ENCODE measurements around the gene GRK5.

GRK5 gene

DNA sequence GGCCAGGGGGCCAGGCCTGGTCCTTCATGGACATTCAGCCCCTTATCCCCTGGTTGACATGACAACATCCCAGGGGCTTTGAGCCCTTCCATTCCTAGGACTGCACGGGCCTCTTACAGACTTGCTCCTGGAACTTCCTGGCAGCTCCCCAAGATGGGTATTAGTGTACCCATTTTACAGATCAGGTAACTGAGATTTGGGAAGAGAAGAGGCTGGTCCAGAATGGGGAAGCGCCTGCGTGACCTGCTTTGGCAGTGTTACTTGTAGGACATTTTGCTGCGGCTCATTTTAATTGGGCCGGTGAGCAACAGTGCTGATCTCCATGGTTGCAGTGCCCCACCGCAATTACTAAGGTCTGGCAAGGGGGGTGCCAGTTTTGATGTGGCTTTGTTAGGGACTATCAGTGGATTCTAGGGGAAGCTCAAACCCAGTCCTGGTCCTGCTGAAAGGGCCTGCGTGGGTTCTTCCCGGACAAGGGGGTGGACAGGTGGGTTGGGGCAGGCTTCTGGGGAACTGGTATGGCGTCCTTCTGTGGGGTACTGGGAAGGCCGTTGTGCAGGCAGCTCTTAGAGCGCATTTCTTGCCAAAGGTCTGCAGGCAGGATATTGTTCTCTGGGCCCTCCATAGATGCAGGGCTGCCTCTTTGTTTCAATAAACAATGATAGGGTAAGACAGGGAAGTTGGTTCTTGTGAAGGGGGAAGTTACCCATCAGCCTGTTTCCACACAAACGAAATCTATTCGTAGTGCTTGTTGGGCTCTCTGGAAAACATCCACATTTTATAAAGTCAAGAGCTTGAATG, 197.5 kb downstream of the GRK5 start:
- Histone ChIP-seq H3K36me3 (ENCODE audit: insufficient read depth, low read length) (no peaks in the 10 kb centered on the region; the same call in 1 of the 2 replicates), H3K4me1 (ENCODE audit: insufficient read depth, low read length, poor library complexity, severe bottlenecking) (peaks cover 6% of the 10 kb centered on the region), H3K9ac (ENCODE audit: low read depth, low read length, poor library complexity, severe bottlenecking) (no peak overlapping the region), H3K27me3 (ENCODE audit: insufficient read depth, low read length, poor library complexity, severe bottlenecking) (no peaks in the 10 kb centered on the region), H2AFZ (ENCODE audit: low read length) (no peak overlapping the region), H3K9me3 (ENCODE audit: insufficient read depth, low read depth, low read length) (no peaks in the 10 kb centered on the region), H3K9me2 (replicated peaks; ENCODE audit: low read depth, low read length) (no peaks in the 10 kb centered on the region), H3K4me3 (ENCODE audit: low read length, poor library complexity, severe bottlenecking) (no peak overlapping the region), H4K20me1 (ENCODE audit: insufficient read depth, low read length, poor library complexity, severe bottlenecking) (no peaks in the 10 kb centered on the region), H3K4me2 (ENCODE audit: low read depth, low read length, poor library complexity, severe bottlenecking) (no peak overlapping the region), H3K79me2 (ENCODE audit: insufficient read depth, low read length) (no peaks in the 10 kb centered on the region), H3F3A (ENCODE audit: low read depth) (no peaks in the 10 kb centered on the region)
- TF ChIP-seq, protein P1, sequence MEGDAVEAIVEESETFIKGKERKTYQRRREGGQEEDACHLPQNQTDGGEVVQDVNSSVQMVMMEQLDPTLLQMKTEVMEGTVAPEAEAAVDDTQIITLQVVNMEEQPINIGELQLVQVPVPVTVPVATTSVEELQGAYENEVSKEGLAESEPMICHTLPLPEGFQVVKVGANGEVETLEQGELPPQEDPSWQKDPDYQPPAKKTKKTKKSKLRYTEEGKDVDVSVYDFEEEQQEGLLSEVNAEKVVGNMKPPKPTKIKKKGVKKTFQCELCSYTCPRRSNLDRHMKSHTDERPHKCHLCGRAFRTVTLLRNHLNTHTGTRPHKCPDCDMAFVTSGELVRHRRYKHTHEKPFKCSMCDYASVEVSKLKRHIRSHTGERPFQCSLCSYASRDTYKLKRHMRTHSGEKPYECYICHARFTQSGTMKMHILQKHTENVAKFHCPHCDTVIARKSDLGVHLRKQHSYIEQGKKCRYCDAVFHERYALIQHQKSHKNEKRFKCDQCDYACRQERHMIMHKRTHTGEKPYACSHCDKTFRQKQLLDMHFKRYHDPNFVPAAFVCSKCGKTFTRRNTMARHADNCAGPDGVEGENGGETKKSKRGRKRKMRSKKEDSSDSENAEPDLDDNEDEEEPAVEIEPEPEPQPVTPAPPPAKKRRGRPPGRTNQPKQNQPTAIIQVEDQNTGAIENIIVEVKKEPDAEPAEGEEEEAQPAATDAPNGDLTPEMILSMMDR (conservative IDR thresholded peaks at IDR 0.05; ENCODE audit: low read length), result no peak
- TF ChIP-seq EZH2phosphoT487 (IDR thresholded peaks at IDR 0.05; ENCODE audit: borderline replicate concordance), result no peak

GRCh38 chr10:119405520-119405807, 198.1 kb downstream of the GRK5 start:
- H3K9me2 ChIP-seq (replicated peaks; ENCODE audit: low read depth, low read length), result no peaks in the 10 kb centered on the region
- peaks cover 6% of the 10 kb centered on the region for H3K4me1 ChIP-seq (ENCODE audit: insufficient read depth, low read length, poor library complexity, severe bottlenecking)
- no peaks in the 10 kb centered on the region for H3F3A ChIP-seq (ENCODE audit: low read depth)
- no peak overlapping the region for H3K4me2 ChIP-seq (ENCODE audit: low read depth, low read length, poor library complexity, severe bottlenecking)
- no peak overlapping the region for H3K9ac ChIP-seq (ENCODE audit: low read depth, low read length, poor library complexity, severe bottlenecking)
- H3K36me3 ChIP-seq (ENCODE audit: insufficient read depth, low read length), result no peaks in the 10 kb centered on the region
- no peaks in the 10 kb centered on the region for H4K20me1 ChIP-seq (ENCODE audit: insufficient read depth, low read length, poor library complexity, severe bottlenecking)
- H3K79me2 ChIP-seq (ENCODE audit: insufficient read depth, low read length), result no peaks in the 10 kb centered on the region
- TF ChIP-seq EZH2phosphoT487 (IDR thresholded peaks at IDR 0.05; ENCODE audit: borderline replicate concordance), result no peak
- TF ChIP-seq, protein P1 (conservative IDR thresholded peaks at IDR 0.05; ENCODE audit: low read length), result no peak
- H2AFZ ChIP-seq (ENCODE audit: low read length), result no peak overlapping the region
- H3K27me3 ChIP-seq (ENCODE audit: insufficient read depth, low read length, poor library complexity, severe bottlenecking), result no peaks in the 10 kb centered on the region
- H3K9me3 ChIP-seq (ENCODE audit: insufficient read depth, low read depth, low read length), result no peaks in the 10 kb centered on the region
- no peak overlapping the region for H3K4me3 ChIP-seq (ENCODE audit: low read length, poor library complexity, severe bottlenecking)

DNA sequence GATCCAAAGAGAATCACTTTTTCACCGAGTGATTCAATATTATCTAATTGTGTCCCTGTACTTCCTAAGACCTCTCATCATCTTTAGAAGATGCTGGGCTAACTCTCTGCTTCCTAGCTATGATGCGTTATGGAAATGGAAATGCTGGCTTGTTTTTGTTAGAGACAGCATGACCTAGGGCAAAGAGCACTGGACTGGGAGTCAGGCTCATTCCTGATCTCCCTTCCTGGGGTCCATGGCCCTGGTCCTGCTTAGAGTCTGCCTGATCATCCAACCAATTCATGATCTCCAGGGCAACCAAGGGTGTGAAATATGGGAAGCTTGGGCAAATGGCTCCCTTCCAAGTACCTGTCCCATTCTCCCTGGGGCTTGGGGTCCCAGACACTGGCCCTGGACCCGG, 198.8 kb downstream of the GRK5 start:
- no peak overlapping the region for H3K4me3 ChIP-seq (ENCODE audit: low read length, poor library complexity, severe bottlenecking)
- TF ChIP-seq, protein P1 (conservative IDR thresholded peaks at IDR 0.05; ENCODE audit: low read length), result no peak
- no peak for TF ChIP-seq EZH2phosphoT487 (IDR thresholded peaks at IDR 0.05; ENCODE audit: borderline replicate concordance)
- H3K9me3 ChIP-seq (ENCODE audit: insufficient read depth, low read depth, low read length), result no peaks in the 10 kb centered on the region
- H3K4me2 ChIP-seq (ENCODE audit: low read depth, low read length, poor library complexity, severe bottlenecking), result no peak overlapping the region
- no peaks in the 10 kb centered on the region for H3K36me3 ChIP-seq (ENCODE audit: insufficient read depth, low read length)
- H3K9me2 ChIP-seq (replicated peaks; ENCODE audit: low read depth, low read length), result no peaks in the 10 kb centered on the region
- H3F3A ChIP-seq (ENCODE audit: low read depth), result no peaks in the 10 kb centered on the region
- no peaks in the 10 kb centered on the region for H3K79me2 ChIP-seq (ENCODE audit: insufficient read depth, low read length)
- no peaks in the 10 kb centered on the region for H4K20me1 ChIP-seq (ENCODE audit: insufficient read depth, low read length, poor library complexity, severe bottlenecking)
- H3K27me3 ChIP-seq (ENCODE audit: insufficient read depth, low read length, poor library complexity, severe bottlenecking), result no peaks in the 10 kb centered on the region
- H2AFZ ChIP-seq (ENCODE audit: low read length), result no peak overlapping the region
- no peak overlapping the region for H3K9ac ChIP-seq (ENCODE audit: low read depth, low read length, poor library complexity, severe bottlenecking)
- H3K4me1 ChIP-seq (ENCODE audit: insufficient read depth, low read length, poor library complexity, severe bottlenecking), result peaks cover 6% of the 10 kb centered on the region

Measured in Loucy (cell line).